K562 (cell line): ENCODE measurements around the gene SLC5A2.

Experiments used
- HMGXB4 ChIP-seq: sonication (generic); formaldehyde crosslinking; IDR thresholded peaks from 2 replicates; pipeline ENCODE4 v1.8.1; 2023; ENCODE audit warnings: mild to moderate bottlenecking, missing genetic modification reagents
- HNRNPUL1 ChIP-seq: fragments of 200-400 bp; formaldehyde crosslinking; IDR thresholded peaks from 2 replicates; pipeline ENCODE4 v1.6.1; 2017; ENCODE audit warnings: low read length
- JUN ChIP-seq, 2 experiments: sonication (generic) in 1 of 2; formaldehyde crosslinking in 1 of 2; IDR thresholded peaks; 2 replicates each; pipeline versions ENCODE4 v1.6.1 to v1.8.0; 2012 to 2022; ENCODE audit warnings: borderline replicate concordance in 2 of 2, mild to moderate bottlenecking in 2 of 2, improper control_type of control experiment in 1 of 2, low read depth in 1 of 2, low read length in 1 of 2, missing genetic modification reagents in 1 of 2
- KDM5B ChIP-seq: fragments of 200-600 bp; sonication (generic); IDR thresholded peaks from 2 replicates; pipeline ENCODE4 v1.6.1; 2012; ENCODE audit warnings: low read depth, mild to moderate bottlenecking, moderate library complexity, low read length, control low read depth, inconsistent platforms; ENCODE audit not compliant: insufficient replicate concordance
- MAFK ChIP-seq: IDR thresholded peaks from 2 replicates; pipeline ENCODE4 v1.6.1; 2011; ENCODE audit warnings: low read length, improper control_type of control experiment
- MXD1 ChIP-seq: fragments of 250-450 bp; sonication (Bioruptor Pico); IDR thresholded peaks from 2 replicates; pipeline ENCODE4 v1.8.0; 2021; ENCODE audit warnings: borderline replicate concordance, mild to moderate bottlenecking, moderate library complexity; ENCODE audit not compliant: poor library complexity, severe bottlenecking
- PPARD ChIP-seq: fragments of 250-450 bp; sonication (Bioruptor Pico); IDR thresholded peaks from 2 replicates; pipeline ENCODE4 v1.8.0; 2022; ENCODE audit warnings: inconsistent platforms, mild to moderate bottlenecking, moderate library complexity
- SIX5 ChIP-seq, 2 experiments: IDR thresholded peaks; 2 replicates each; pipeline ENCODE4 v1.6.1; 2011; ENCODE audit warnings: low read length in 2 of 2, borderline replicate concordance in 1 of 2, low read depth in 1 of 2, mild to moderate bottlenecking in 1 of 2, moderate library complexity in 1 of 2; ENCODE audit not compliant: insufficient read depth in 1 of 2
- ZFPM2 ChIP-seq: fragments of 250-450 bp; sonication (Bioruptor Pico); IDR thresholded peaks from 2 replicates; pipeline ENCODE4 v1.5.1; 2022; ENCODE audit warnings: mild to moderate bottlenecking
- ZNF740 ChIP-seq, 3 experiments: fragments of 200-800 bp in 1 of 3; sonication (Bioruptor generic) in 1 of 3; sonication (generic) in 1 of 3; formaldehyde crosslinking in 1 of 3; IDR thresholded peaks; 2 replicates each; pipeline versions ENCODE4 v1.6.1 to v1.8.0; 2016 to 2022; ENCODE audit warnings: mild to moderate bottlenecking in 2 of 3, missing compliant biosample characterization in 2 of 3, missing genetic modification characterization in 2 of 3, missing genetic modification reagents in 1 of 3
- TF ChIP-seq, protein P1 (sequence below), 3 experiments: IDR thresholded peaks in 2 of 3; conservative IDR thresholded peaks in 1 of 3; 2 replicates each; pipeline ENCODE4 v1.5.1; 2011 to 2012; ENCODE audit warnings: low read length in 3 of 3, mild to moderate bottlenecking in 3 of 3, control low read depth in 2 of 3, improper control_type of control experiment in 1 of 3, inconsistent platforms in 1 of 3, low read depth in 1 of 3, mixed read lengths in 1 of 3, moderate library complexity in 1 of 3; ENCODE audit not compliant: insufficient read depth in 2 of 3

GRCh38 chr16:31536804-31537361 lies 54.0 kb downstream of the SLC5A2 start:
- TF ChIP-seq, protein P1, sequence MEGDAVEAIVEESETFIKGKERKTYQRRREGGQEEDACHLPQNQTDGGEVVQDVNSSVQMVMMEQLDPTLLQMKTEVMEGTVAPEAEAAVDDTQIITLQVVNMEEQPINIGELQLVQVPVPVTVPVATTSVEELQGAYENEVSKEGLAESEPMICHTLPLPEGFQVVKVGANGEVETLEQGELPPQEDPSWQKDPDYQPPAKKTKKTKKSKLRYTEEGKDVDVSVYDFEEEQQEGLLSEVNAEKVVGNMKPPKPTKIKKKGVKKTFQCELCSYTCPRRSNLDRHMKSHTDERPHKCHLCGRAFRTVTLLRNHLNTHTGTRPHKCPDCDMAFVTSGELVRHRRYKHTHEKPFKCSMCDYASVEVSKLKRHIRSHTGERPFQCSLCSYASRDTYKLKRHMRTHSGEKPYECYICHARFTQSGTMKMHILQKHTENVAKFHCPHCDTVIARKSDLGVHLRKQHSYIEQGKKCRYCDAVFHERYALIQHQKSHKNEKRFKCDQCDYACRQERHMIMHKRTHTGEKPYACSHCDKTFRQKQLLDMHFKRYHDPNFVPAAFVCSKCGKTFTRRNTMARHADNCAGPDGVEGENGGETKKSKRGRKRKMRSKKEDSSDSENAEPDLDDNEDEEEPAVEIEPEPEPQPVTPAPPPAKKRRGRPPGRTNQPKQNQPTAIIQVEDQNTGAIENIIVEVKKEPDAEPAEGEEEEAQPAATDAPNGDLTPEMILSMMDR (IDR thresholded peaks at IDR 0.05 in 2 of 3, conservative IDR thresholded peaks at IDR 0.05 in 1 of 3; ENCODE audit: insufficient read depth in 2 of 3, low read depth in 1 of 3, low read length in 3 of 3), result no peak
- TF ChIP-seq PPARD (CRISPR knock-in tag) (no peak), MXD1 (CRISPR knock-in tag) (no peak), HMGXB4 (no peak), SIX5 (IDR thresholded peaks at IDR 0.05; ENCODE audit: borderline replicate concordance in 1 of 2, insufficient read depth in 1 of 2, low read depth in 1 of 2, low read length in 2 of 2) (no peak), KDM5B (no peak), HNRNPUL1 (no peak), JUN (IDR thresholded peaks at IDR 0.05; ENCODE audit: borderline replicate concordance, low read depth, low read length) (no peak), JUN (CRISPR knock-in tag; IDR thresholded peaks at IDR 0.05; ENCODE audit: borderline replicate concordance) (no peak), MAFK (no peak), ZNF740 (CRISPR knock-in tag; IDR thresholded peaks at IDR 0.05) (no peak), ZNF740 (tag; IDR thresholded peaks at IDR 0.05) (no peak), ZFPM2 (CRISPR knock-in tag) (no peak)
